Measurements from ENCODE around the gene ELOVL3.

DNA sequence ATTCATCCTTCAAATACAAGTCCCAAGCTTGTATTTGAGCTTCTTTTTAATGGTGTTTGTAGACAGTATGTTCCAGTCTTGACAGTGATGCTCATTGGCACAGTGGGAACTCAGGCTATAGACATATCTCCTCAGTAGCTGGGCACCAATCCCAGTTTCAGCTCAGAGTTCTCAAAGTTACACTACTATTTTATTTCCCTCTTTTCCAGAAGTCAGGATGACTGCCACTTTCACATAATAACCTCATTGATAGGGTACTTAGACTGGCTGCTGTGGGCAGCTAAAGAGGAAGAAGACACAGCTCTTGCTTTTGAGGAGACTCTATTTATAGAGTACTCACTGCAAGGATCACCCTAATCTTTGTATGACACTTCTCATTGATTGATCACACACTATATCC lies 21.6 kb downstream of the ELOVL3 start:
- TF ChIP-seq EZH2 (IDR thresholded peaks at IDR 0.05; ENCODE audit: low read depth, unreplicated experiment) (no peak), POLR2AphosphoS5 (IDR thresholded peaks at IDR 0.05; ENCODE audit: low read depth) (no peak), EZH2phosphoT487 (IDR thresholded peaks at IDR 0.05; ENCODE audit: unreplicated experiment) (no peak)
- TF ChIP-seq, protein P1, sequence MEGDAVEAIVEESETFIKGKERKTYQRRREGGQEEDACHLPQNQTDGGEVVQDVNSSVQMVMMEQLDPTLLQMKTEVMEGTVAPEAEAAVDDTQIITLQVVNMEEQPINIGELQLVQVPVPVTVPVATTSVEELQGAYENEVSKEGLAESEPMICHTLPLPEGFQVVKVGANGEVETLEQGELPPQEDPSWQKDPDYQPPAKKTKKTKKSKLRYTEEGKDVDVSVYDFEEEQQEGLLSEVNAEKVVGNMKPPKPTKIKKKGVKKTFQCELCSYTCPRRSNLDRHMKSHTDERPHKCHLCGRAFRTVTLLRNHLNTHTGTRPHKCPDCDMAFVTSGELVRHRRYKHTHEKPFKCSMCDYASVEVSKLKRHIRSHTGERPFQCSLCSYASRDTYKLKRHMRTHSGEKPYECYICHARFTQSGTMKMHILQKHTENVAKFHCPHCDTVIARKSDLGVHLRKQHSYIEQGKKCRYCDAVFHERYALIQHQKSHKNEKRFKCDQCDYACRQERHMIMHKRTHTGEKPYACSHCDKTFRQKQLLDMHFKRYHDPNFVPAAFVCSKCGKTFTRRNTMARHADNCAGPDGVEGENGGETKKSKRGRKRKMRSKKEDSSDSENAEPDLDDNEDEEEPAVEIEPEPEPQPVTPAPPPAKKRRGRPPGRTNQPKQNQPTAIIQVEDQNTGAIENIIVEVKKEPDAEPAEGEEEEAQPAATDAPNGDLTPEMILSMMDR (conservative IDR thresholded peaks at IDR 0.05; ENCODE audit: low read depth in 2 of 2): no peak

Data from GM23338 (cell line).